DMS79 treated with DMSO at 0.1 percent for 48 hours (cell line): ENCODE data around the gene PLOD2.

Experiments
- DNase-seq: peaks from one replicate; lab custom pipeline; 2025; lab: John Stamatoyannopoulos, UW

PLOD2 gene

DNA sequence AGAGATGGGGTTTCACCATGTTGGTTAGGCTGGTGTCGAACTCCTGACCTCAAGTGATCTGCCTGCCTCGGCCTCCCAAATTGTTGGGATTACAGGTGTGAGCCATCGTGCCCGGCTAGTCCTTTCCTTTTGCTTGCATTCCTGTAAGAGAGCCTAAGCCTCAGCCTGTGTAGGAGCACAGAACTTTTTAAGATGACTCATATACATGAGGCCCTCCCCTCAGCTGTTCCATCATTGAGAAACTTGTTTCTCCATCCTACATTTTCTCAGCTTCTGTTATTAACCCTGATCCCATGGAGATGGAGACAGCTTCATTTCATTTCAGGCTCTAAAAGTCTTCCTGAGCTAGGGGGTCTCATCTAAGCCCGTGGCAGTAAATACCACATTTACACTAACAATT lies 123.3 kb downstream of the PLOD2 start:
- DNase-seq: no peak

DNA sequence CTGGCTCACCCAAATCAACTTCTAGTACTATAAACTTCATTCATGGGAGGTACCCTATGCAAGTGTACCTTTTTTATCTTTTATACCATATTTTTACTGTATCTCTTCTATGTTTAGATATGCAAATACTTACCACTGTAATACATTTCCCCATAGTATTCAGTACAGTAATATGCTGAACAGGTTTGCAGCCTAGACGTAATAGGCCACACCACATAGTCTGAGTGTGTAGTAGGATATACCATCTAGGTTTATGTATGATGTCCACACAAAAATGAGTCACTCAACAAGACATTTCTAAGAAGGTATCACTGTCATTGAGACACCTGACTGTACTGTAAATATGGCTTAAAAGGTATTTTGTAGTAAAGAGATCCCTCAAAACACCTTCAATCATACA lies 124.7 kb downstream of the PLOD2 start:
- DNase-seq: no peak

DNA sequence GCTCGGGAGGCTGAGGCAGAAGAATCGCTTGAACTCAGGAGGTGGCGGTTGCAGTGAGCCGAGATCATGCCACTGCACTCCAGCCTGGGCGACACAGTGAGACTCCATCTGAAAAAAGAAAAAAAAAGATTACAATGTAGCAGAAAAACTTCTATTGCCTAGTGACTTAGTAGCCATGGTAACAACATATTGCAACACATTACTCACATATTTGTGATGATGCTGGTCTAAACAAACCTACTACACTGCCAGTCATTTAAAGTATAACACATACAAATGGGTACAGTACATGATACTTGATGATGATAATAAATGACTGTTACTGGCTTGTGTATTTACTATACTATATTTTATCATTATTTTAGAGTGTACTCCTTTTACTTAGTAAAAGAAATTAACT lies 125.6 kb downstream of the PLOD2 start:
- no peak for DNase-seq

DNA sequence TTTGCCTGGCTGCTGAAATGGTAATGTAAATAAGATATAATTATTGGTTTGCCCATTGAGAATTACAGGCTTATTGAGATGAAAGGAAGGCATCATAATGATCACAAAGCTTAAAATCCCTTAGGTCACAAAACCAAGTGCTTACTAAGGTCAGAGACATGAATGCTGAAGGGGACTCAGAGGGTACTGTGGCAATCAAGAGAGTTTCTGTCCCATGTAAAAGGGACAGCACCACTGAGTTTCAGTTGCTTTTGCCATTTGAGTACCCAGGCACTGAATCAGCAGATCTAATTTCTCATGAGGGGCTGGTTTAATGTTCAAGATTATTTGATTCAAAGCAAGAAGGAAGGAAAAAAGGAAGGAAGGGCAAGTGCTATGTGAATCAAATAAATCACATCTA lies 127.0 kb downstream of the PLOD2 start:
- no peak for DNase-seq

DNA sequence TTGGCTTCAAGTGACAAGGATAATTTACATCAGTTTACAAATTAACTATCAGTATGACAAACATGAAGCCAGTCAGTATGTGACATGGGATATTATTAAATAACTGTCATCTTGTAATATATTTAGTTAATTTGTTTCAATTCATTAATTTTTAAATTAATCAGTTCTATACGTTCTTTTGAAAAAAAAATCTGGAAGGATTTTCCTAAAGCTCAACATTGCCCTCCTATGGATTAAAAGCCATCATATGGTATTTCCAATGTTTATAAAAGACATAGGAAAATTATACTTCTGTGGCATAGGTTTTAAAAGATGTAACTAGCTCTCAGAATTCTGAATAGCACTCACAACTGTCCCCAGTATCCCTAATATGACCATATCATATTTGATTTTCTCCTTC lies 134.4 kb downstream of the PLOD2 start:
- DNase-seq: no peak

DNA sequence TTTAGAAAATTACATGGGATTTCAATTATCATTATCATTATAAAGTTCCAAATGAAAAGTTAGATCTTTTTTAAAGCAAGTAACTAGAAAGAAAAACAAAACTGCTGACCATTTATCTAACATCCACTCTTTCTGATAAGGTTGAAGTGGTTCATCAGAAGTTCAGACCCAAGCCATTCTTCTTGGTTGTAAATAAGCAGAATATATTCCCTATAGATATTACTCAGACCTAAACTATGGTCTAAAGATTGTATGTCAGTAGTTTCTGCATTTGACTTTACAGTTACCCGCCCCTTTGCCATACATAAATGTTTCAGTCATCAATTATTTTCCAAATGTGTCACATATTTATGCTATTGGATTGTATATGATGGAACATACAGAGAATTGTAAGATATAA lies 136.7 kb downstream of the PLOD2 start:
- DNase-seq: no peak

DNA sequence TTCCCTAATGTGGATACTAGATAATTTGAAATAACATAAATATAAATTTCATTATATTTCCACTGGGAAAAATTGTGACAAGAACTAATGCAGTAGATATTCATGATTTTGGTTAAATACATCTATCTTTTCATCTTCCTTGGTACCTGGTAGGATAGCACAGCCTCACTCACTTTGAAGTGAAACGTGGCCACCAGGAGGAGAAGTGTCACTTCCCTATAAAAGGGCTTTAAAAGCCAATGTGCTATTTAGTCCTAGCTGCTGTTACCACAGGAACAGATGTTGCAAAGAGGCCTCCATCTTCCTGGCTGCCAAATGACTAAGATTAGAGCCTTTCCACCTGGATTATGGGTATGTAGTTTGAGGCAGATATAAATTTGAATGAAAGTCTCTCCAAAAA lies 140.0 kb downstream of the PLOD2 start:
- no peak for DNase-seq

DNA sequence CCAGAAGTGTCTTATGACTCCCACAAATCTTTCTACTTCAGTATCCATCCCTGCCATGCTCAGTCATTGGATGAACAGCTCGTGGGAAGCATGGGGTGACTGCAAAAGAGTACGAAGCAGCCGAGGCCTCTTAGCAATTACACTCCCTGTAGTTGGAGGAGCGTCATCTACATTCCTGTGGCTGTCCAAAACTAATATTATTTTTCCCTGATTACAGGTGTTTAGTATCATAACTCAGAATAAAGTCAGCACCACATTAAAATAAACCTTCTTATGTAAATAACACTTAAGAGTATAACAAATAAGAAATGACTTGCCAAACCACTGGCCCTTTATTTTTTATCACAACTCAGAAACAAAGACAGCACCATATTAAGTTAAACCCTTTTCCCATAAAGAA lies 141.5 kb downstream of the PLOD2 start:
- DNase-seq: no peak
